Ramos (cell line): ENCODE data around the gene DACT2.
"Not testable (repeated sequence)": the region's sequence is repeated elsewhere in the genome, so short reads cannot be mapped to it uniquely, and the experiment has no call there.

ENCODE experiments used
- in situ Hi-C: fragments of 300-500 bp; cut with MboI; formaldehyde crosslinking; loops from one replicate; pipeline ENCODE4 v1.14.3; 2022; ENCODE audit warnings: low sequenced_read_pairs; ENCODE audit not compliant: unreplicated experiment

DACT2 gene

DNA sequence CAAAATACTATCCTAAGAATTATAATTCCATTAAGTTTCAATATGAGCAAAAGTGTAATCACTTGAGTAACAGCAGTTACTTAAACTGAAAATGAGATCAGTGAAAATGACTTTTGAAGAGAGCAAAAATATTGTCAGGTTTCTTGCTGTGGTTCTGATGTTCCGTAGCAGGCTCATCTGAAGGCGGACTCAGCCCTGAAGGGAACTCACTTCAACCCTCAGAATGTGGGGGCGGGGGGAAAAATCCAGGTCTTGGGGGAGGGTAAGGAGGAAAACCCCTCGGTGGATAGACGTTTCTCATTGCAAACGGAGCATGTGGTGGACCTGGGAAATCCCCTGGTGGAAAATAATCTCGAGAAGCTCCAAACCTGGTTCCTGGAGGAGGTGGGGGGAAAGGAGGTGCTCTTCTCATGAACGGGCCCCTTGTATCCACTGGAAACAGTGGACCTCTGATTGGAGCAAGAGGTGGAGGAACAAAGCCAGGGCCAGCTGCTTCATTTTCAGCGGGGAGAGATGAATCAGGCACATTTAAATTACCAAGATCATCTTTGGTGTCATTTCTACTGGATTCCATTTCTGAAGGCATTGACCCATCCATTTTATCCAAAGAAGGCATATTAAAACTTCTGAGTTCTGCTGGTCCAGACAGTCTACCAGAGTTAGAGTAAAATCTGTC, 32.7 kb downstream of the DACT2 start:
- in situ Hi-C loops, result not testable (repeated sequence)

GRCh38 chr6:168286116-168286515, 33.5 kb downstream of the DACT2 start:
- in situ Hi-C loops, result no loop called here

GRCh38 chr6:168285456-168285855, 34.1 kb downstream of the DACT2 start:
- in situ Hi-C loops, result no loop called here

- in situ Hi-C loops, result no loop called here
These were observed 35.4 kb downstream of the DACT2 start for GRCh38 chr6:168284187-168284586.

DNA sequence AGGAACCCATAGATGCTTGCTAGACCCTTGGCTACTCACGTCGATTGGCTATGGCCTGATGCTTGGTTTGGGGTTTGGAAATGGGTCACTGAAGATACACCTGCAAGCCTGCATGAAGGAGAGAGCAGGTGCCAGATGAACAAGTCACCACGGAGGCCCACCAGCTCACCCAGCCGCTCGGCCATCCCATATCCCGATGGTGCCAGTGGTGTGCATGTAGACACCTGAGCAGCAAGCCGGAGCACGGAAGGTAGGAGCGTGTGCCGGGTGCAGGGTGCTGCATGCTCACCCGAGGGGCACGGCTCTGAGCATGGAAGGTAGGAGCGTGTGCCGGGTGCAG, 35.9 kb downstream of the DACT2 start:
- in situ Hi-C loops, result no loop called here

DNA sequence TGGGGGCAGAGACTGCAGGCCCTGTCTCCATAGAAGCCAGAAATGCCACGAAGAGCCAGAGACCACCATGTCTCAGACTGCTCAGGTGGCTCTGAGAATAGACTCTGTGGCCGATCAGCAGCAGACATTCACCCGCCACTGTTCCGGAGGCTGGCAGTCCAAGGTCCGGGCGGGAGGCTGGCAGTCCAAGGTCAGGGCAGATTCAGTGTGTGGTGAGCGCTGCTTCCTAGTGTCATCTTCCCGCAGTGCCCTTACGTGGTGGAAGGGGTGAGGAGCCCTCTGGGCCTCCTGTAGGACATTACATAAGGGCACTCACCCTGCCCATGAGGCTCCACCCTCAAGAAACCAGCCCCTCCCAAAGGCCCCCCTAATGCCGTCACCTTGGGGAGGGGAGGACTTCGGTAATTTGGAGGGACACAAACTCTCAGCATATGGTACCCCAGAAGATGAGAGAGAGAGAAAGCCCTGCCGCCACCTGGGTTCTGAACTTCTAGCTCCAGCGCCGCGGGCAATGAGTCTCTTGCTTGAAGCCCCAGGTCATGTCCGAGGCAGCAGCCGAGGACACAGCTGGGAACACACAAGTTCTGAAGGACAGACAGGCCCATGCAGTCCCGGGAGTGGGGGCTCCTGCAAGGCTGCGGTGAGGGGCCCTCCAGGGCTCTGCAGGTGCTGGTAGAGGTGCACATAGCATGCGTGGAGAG, 36.4 kb downstream of the DACT2 start:
- in situ Hi-C loops, result no loop called here

DNA sequence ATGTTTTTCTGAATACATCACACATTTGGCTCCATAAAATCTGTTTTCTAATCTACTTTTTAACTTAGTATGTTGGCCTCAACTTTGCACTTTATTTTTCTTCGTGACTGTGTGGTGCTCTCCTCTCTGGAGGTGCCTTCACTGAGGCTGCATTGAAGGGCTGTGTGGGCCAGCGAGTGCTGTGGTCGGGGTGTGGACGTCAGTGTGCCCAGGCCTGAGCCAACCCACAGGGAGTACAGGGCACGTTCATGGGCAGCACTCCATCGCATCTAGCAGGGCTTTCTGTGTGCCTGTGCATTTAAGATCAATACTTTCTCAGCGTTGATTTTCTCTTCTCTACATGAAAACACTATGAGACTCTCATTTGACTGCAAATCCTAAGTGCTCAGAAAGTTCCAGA, 37.8 kb downstream of the DACT2 start:
- in situ Hi-C loops, result no loop called here

DNA sequence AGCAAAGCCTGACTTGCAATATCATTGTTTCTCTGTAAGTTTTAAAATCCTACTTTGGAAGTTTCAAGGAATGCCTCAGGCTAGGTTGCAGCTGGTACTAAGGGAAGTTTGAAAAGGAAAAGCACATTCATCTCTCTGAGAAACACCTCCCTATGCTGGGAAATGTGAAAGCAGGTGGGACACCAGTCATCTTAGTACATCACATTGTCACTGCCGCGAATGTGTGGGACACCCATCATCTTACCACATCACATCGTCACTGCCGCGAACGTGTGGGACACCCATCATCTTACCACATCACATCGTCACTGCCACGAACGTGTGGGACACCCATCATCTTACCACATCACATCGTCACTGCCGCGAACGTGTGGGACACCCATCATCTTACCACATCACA, 38.3 kb downstream of the DACT2 start:
- in situ Hi-C loops, result not testable (repeated sequence)

GRCh38 chr6:168280899-168281245, 38.7 kb downstream of the DACT2 start:
- in situ Hi-C loops, result no loop called here

- in situ Hi-C loops, result no loop called here
These were observed 39.3 kb downstream of the DACT2 start for GRCh38 chr6:168280020-168280898.

DNA sequence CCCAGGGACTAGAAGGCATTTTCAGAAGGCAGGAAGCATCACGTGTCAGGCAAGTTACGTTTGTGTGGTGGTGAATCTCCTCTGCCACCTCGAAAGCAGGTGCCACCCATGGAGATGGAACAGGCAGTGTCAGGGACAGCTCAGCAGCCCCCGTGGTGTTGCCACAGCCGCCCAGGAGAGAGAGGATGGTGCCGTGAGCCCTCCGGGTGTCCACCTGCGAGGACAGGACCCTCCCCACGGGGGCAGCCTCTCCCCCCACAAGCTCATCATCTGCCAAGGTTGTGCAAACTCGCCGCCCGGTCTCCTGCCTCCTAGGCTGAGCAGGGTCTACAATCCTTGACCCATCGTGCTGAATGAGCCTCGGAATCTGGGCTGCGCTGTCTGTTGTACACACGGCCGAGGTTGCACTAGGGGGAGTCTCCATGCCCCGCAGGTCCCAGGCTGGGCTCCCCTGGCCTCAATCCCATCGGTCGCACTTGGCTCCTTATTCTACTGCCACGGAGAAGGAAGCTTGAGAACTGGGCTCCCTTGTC, 40.1 kb downstream of the DACT2 start:
- in situ Hi-C loops, result no loop called here

- in situ Hi-C loops, result no loop called here
These were observed 40.7 kb downstream of the DACT2 start for GRCh38 chr6:168278904-168279303.

DNA sequence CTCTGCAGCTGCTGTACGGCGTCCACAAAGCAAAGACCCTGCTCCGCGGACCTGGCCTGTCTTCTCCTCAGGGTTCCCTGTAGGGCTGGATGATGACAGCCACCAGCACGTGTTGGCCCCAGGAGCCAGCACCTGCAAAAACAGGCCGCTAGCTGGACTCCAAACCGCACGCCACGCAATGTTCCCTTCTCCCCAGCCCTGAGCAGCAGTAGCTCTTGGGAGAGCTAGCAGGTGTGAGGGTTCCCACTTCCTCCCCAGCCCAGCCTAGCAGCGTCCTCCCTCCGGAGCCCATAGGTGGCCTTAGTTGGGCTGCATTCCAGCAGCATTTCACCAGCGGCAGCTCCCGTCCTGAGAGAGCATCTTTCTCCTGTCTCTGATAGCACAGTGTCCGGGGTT, 42.3 kb downstream of the DACT2 start:
- in situ Hi-C loops, result no loop called here

DNA sequence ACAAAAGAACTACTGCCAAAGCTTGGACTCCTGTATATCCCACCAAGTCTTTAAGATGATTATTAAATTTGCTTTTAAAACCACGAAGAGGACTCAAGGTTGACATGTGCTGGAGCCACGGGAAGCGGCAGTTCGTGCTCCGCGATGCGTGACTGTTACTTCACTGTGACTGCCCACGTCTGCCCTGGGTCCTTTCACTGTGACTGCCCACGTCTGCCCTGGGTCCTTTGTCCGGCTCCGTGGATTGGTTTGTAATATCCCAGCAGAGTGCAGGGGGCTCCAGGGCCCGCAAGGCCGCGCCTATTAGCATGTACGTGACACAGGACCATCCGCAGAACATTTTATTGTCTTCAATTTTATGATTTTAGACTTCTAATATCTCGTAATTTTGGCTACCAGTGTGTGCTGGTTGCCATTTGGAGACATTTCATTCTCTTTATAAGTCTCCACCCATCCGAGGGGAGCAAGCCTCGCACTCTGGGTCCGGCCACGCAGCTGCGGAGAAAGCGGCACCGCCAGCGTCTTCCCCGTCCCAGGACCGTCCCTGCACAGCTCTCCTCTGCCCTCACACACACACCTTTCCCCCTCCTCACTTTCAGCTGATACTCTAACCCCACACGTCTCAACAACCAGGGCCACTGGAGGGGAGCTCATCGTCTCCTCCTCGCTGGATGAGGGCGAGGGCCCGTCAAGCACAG, 42.9 kb downstream of the DACT2 start:
- in situ Hi-C loops, result no loop called here

- in situ Hi-C loops, result no loop called here
These were observed 44.4 kb downstream of the DACT2 start for GRCh38 chr6:168275168-168275567.

GRCh38 chr6:168274037-168274952, 45.3 kb downstream of the DACT2 start:
- in situ Hi-C loops, result no loop called here

- in situ Hi-C loops, result no loop called here
These were observed 46.0 kb downstream of the DACT2 start for GRCh38 chr6:168273441-168274036.

GRCh38 chr6:168272415-168273325, 46.9 kb downstream of the DACT2 start:
- in situ Hi-C loops, result no loop called here
